ENCODE measurements around the gene SLC66A2.
"Not testable (repeated sequence)": the region's sequence is repeated elsewhere in the genome, so short reads cannot be mapped to it uniquely, and the experiment has no call there.

SLC66A2 gene

GRCh38 chr18:79951545-79952455, at the start of gene SLC66A2:
Gene SLC66A2, minus strand, starts transcription at chr18:79951653. Its CDS starts 727 bp downstream, at chr18:79950926.
- DNase-seq = peak; percentile 55

GRCh38 chr18:80000877-80001276, 49.4 kb upstream of the SLC66A2 start:
- no peak for DNase-seq

- not testable (repeated sequence) for DNase-seq
Measured at GRCh38 chr18:79999701-80000100, 48.2 kb upstream of the SLC66A2 start.

- no peak for DNase-seq
Measured at GRCh38 chr18:79991494-79991893, 40.0 kb upstream of the SLC66A2 start.

- DNase-seq = no peak
Measured at GRCh38 chr18:79989195-79989497, 37.7 kb upstream of the SLC66A2 start.

- DNase-seq = peak; percentile 71
Measured at GRCh38 chr18:79988451-79989194, 37.2 kb upstream of the SLC66A2 start, which contains the start of gene TXNL4A. Gene TXNL4A, minus strand, starts transcription at chr18:79988563. Its CDS starts 171 bp downstream, at chr18:79988392.

- DNase-seq = peak; percentile 46
Measured at GRCh38 chr18:79988071-79988450, 36.6 kb upstream of the SLC66A2 start.

GRCh38 chr18:79987566-79987965, 36.1 kb upstream of the SLC66A2 start:
- DNase-seq = no peak

- DNase-seq = no peak
Measured at GRCh38 chr18:79986726-79987125, 35.3 kb upstream of the SLC66A2 start.

GRCh38 chr18:79985172-79985571, 33.7 kb upstream of the SLC66A2 start:
- no peak for DNase-seq

- DNase-seq = no peak
Measured at GRCh38 chr18:79983793-79984192, 32.3 kb upstream of the SLC66A2 start.

GRCh38 chr18:79983253-79983652, 31.8 kb upstream of the SLC66A2 start:
- no peak for DNase-seq

- peak; percentile 72 for DNase-seq
Measured at GRCh38 chr18:79982736-79983135, 31.3 kb upstream of the SLC66A2 start.

- DNase-seq = no peak
Measured at GRCh38 chr18:79980585-79980984, 29.1 kb upstream of the SLC66A2 start.

GRCh38 chr18:79979843-79980242, 28.4 kb upstream of the SLC66A2 start:
- no peak for DNase-seq

- DNase-seq = no peak
Measured at GRCh38 chr18:79975985-79976680, 24.7 kb upstream of the SLC66A2 start.

GRCh38 chr18:79975043-79975442, 23.6 kb upstream of the SLC66A2 start:
- no peak for DNase-seq

GRCh38 chr18:79974025-79974654, 22.7 kb upstream of the SLC66A2 start:
- DNase-seq = no peak

- no peak for DNase-seq
Measured at GRCh38 chr18:79973517-79973916, 22.1 kb upstream of the SLC66A2 start.

- no peak for DNase-seq
Measured at GRCh38 chr18:79972720-79973119, 21.3 kb upstream of the SLC66A2 start.

- DNase-seq = no peak
Measured at GRCh38 chr18:79971986-79972385, 20.5 kb upstream of the SLC66A2 start.

GRCh38 chr18:79971211-79971952, 19.9 kb upstream of the SLC66A2 start:
- DNase-seq = no peak
